K562 (cell line): ENCODE data around the gene ANXA1. TPM values are rescaled to one million over a fixed set of nuclear protein-coding genes. Genes with fewer than 3 reads are reported as not detected.

ENCODE experiments used
- CHD1 ChIP-seq: fragments of 200-600 bp; sonication (generic); IDR thresholded peaks from one replicate; pipeline ENCODE4 v1.6.1; 2012; ENCODE audit warnings: mild to moderate bottlenecking, moderate library complexity, low read length, inconsistent platforms
- E2F8 ChIP-seq: fragments of 450-650 bp; IDR thresholded peaks from 2 replicates; pipeline ENCODE4 v1.7.1; 2018; ENCODE audit warnings: mild to moderate bottlenecking, low read depth; ENCODE audit not compliant: partially characterized antibody
- ESRRA ChIP-seq: fragments of 450-650 bp; IDR thresholded peaks from 2 replicates; pipeline ENCODE4 v1.6.1; 2014; ENCODE audit warnings: low read depth, mild to moderate bottlenecking, moderate library complexity, borderline replicate concordance
- FOXA3 ChIP-seq, 2 experiments: fragments of 450-650 bp in 1 of 2; sonication (generic) in 1 of 2; formaldehyde crosslinking; IDR thresholded peaks in 1 of 2; conservative IDR thresholded peaks in 1 of 2; 2 replicates each; pipeline versions ENCODE4 v1.4.0 to v1.8.0; 2020 to 2022; ENCODE audit warnings: mild to moderate bottlenecking in 2 of 2, missing genetic modification reagents in 1 of 2
- HNRNPK ChIP-seq: fragments of 200-400 bp; formaldehyde crosslinking; IDR thresholded peaks from one replicate; pipeline ENCODE4 v1.6.1; 2018; ENCODE audit warnings: mild to moderate bottlenecking, low read depth, low read length; ENCODE audit not compliant: poor library complexity, severe bottlenecking
- NCOA6 ChIP-seq: fragments of 450-650 bp; IDR thresholded peaks from 2 replicates; pipeline ENCODE4 v1.6.1; 2017; ENCODE audit warnings: mild to moderate bottlenecking
- SMAD4 ChIP-seq: fragments of 250-450 bp; sonication (Bioruptor Pico); conservative IDR thresholded peaks from 2 replicates; pipeline ENCODE4 v1.8.0; 2021; ENCODE audit warnings: inconsistent platforms, mild to moderate bottlenecking, moderate library complexity
- TCF15 ChIP-seq: fragments of 250-450 bp; sonication (Bioruptor Pico); IDR thresholded peaks from 2 replicates; pipeline ENCODE4 v1.8.0; 2022; ENCODE audit warnings: moderate library complexity, mild to moderate bottlenecking, inconsistent platforms
- TOE1 ChIP-seq, 2 experiments: fragments of 450-650 bp in 1 of 2; sonication (generic) in 1 of 2; formaldehyde crosslinking in 1 of 2; IDR thresholded peaks; 2 replicates each; pipeline versions ENCODE4 v1.7.1 to v1.8.0; 2016 to 2022; ENCODE audit warnings: borderline replicate concordance in 2 of 2, mild to moderate bottlenecking in 2 of 2, antibody characterized with exemption in 1 of 2, inconsistent platforms in 1 of 2, low read depth in 1 of 2, missing genetic modification reagents in 1 of 2, moderate library complexity in 1 of 2
- ZBTB1 ChIP-seq: sonication (generic); formaldehyde crosslinking; IDR thresholded peaks from 2 replicates; pipeline ENCODE4 v1.8.1; 2023; ENCODE audit warnings: missing genetic modification reagents, low read depth, mild to moderate bottlenecking, borderline replicate concordance
- ZNF41 ChIP-seq: fragments of 250-450 bp; sonication (Bioruptor Pico); conservative IDR thresholded peaks from 2 replicates; pipeline ENCODE4 v1.4.0; 2020; ENCODE audit warnings: mild to moderate bottlenecking
- polyA plus RNA-seq, 8 experiments: library from polyadenylated mRNA; depleted of rRNA in 4 of 8; stranded (reverse) in 5 of 8; unstranded in 3 of 8; fragments of >200 nt; fragmentation: Nextera tagmentation in 2 of 8; fragmentation: Illumina TruSeq in 1 of 8; extraction: Ambion mirVana in 2 of 8; extraction: Trizol in 1 of 8; gene quantifications; 2 replicates each; pipeline versions ENCODE4 v1.2.1 to v1.2.3, GENCODE V29; 2011 to 2014; ENCODE audit warnings: inconsistent platforms in 1 of 8, missing spikeins in 1 of 8
- total RNA-seq, 7 experiments: library from RNA; depleted of rRNA in 6 of 7; stranded (reverse); fragments of >200 nt in 6 of 7; fragmentation: Illumina TruSeq in 2 of 7; extraction: Trizol in 2 of 7; gene quantifications; 2 replicates each; pipeline versions ENCODE4 v1.2.1 to v1.2.3, GENCODE V29; 2011 to 2021; ENCODE audit warnings: low replicate concordance in 1 of 7

The ANXA1 gene
- total and polyA plus RNA-seq, 9 of the 15 experiments (the other 6 are each of a cell fraction or from before 2014, with no cell fraction given) = 406 to 1,298 (median 620) TPM

GRCh38 chr9:73202980-73203379, 51.3 kb downstream of the ANXA1 start (continued):
- no peak for TF ChIP-seq E2F8
- no peak for TF ChIP-seq ESRRA
- no peak for TF ChIP-seq FOXA3 (CRISPR knock-in tag; conservative IDR thresholded peaks at IDR 0.05 in 1 of 2, IDR thresholded peaks at IDR 0.05 in 1 of 2)
- TF ChIP-seq HNRNPK = no peak
- TF ChIP-seq SMAD4 (CRISPR knock-in tag) = no peak
- TF ChIP-seq TCF15 (CRISPR knock-in tag) = no peak
- no peak for TF ChIP-seq TOE1 (IDR thresholded peaks at IDR 0.05; ENCODE audit: borderline replicate concordance)
- no peak for TF ChIP-seq TOE1 (CRISPR knock-in tag; IDR thresholded peaks at IDR 0.05; ENCODE audit: borderline replicate concordance, low read depth)
- no peak for TF ChIP-seq CHD1
- TF ChIP-seq NCOA6 = no peak
- TF ChIP-seq ZBTB1 = no peak
- TF ChIP-seq ZNF41 (CRISPR knock-in tag) = no peak
